ENCODE results near the gene UXS1.
A peak's percentile ranks its signal among the peaks of the same experiment; 100 is the strongest.
"Not testable (repeated sequence)": the region's sequence is repeated elsewhere in the genome, so short reads cannot be mapped to it uniquely, and the experiment has no call there.

Gene UXS1

GRCh38 chr2:106219813-106220212, 25.7 kb upstream of the UXS1 start:
- Histone ChIP-seq H3K9me3 (ENCODE audit: insufficient read depth, low read length) (no peaks in the 10 kb centered on the region), H3K4me3 (ENCODE audit: insufficient read length, low read depth) (no peak overlapping the region), H3K27me3 (ENCODE audit: insufficient read depth, insufficient read length) (no peaks in the 10 kb centered on the region), H3K36me3 (ENCODE audit: insufficient read depth, insufficient read length, low read length) (no peaks in the 10 kb centered on the region), H3K9ac (ENCODE audit: insufficient read length, low read depth) (no peak overlapping the region), H3K4me1 (ENCODE audit: insufficient read depth, insufficient read length) (no peaks in the 10 kb centered on the region)
- no peak for TF ChIP-seq YY1 (IDR thresholded peaks at IDR 0.05; ENCODE audit: insufficient read depth, insufficient read length)
- TF ChIP-seq SUZ12 (IDR thresholded peaks at IDR 0.05; ENCODE audit: extremely low read depth, insufficient read depth, insufficient read length): no peak
- TF ChIP-seq ZNF274 (IDR thresholded peaks at IDR 0.05; ENCODE audit: low read depth, low read length): no peak
- DNase-seq (ENCODE audit: low read depth, low spot score): no peak

GRCh38 chr2:106219157-106219556, 25.1 kb upstream of the UXS1 start:
- not testable (repeated sequence) for H3K4me1 ChIP-seq (ENCODE audit: insufficient read depth, insufficient read length); H3K27me3 ChIP-seq (ENCODE audit: insufficient read depth, insufficient read length); H3K36me3 ChIP-seq (ENCODE audit: insufficient read depth, insufficient read length, low read length); DNase-seq (ENCODE audit: low read depth, low spot score); H3K9me3 ChIP-seq (ENCODE audit: insufficient read depth, low read length); H3K4me3 ChIP-seq (ENCODE audit: insufficient read length, low read depth); H3K9ac ChIP-seq (ENCODE audit: insufficient read length, low read depth)

- H3K4me3 ChIP-seq (ENCODE audit: insufficient read length, low read depth): no peak overlapping the region
- H3K36me3 ChIP-seq (ENCODE audit: insufficient read depth, insufficient read length, low read length): no peaks in the 10 kb centered on the region
- no peaks in the 10 kb centered on the region for H3K4me1 ChIP-seq (ENCODE audit: insufficient read depth, insufficient read length)
- H3K9me3 ChIP-seq (ENCODE audit: insufficient read depth, low read length): peaks cover 26% of the 10 kb centered on the region
- DNase-seq (ENCODE audit: low read depth, low spot score): no peak
- no peaks in the 10 kb centered on the region for H3K27me3 ChIP-seq (ENCODE audit: insufficient read depth, insufficient read length)
- TF ChIP-seq SUZ12 (IDR thresholded peaks at IDR 0.05; ENCODE audit: extremely low read depth, insufficient read depth, insufficient read length): no peak
- no peak for TF ChIP-seq YY1 (IDR thresholded peaks at IDR 0.05; ENCODE audit: insufficient read depth, insufficient read length)
- no peak for TF ChIP-seq ZNF274 (IDR thresholded peaks at IDR 0.05; ENCODE audit: low read depth, low read length)
- no peak overlapping the region for H3K9ac ChIP-seq (ENCODE audit: insufficient read length, low read depth)
Measured at GRCh38 chr2:106208874-106209273, 14.8 kb upstream of the UXS1 start.

- H3K36me3 ChIP-seq (ENCODE audit: insufficient read depth, insufficient read length, low read length): no peaks in the 10 kb centered on the region
- H3K27me3 ChIP-seq (ENCODE audit: insufficient read depth, insufficient read length): no peaks in the 10 kb centered on the region
- TF ChIP-seq SUZ12 (IDR thresholded peaks at IDR 0.05; ENCODE audit: extremely low read depth, insufficient read depth, insufficient read length) (no peak), YY1 (IDR thresholded peaks at IDR 0.05; ENCODE audit: insufficient read depth, insufficient read length) (no peak), ZNF274 (IDR thresholded peaks at IDR 0.05; ENCODE audit: low read depth, low read length) (no peak)
- no peak overlapping the region for H3K4me3 ChIP-seq (ENCODE audit: insufficient read length, low read depth)
- DNase-seq (ENCODE audit: low read depth, low spot score): no peak
- H3K4me1 ChIP-seq (ENCODE audit: insufficient read depth, insufficient read length): no peaks in the 10 kb centered on the region
- no peak overlapping the region for H3K9ac ChIP-seq (ENCODE audit: insufficient read length, low read depth)
- peaks cover 26% of the 10 kb centered on the region for H3K9me3 ChIP-seq (ENCODE audit: insufficient read depth, low read length)
Measured at GRCh38 chr2:106208399-106208798, 14.3 kb upstream of the UXS1 start.

- peaks cover 26% of the 10 kb centered on the region for H3K9me3 ChIP-seq (ENCODE audit: insufficient read depth, low read length)
- no peak for TF ChIP-seq YY1 (IDR thresholded peaks at IDR 0.05; ENCODE audit: insufficient read depth, insufficient read length)
- TF ChIP-seq ZNF274 (IDR thresholded peaks at IDR 0.05; ENCODE audit: low read depth, low read length): peak; percentile 82
- TF ChIP-seq SUZ12 (IDR thresholded peaks at IDR 0.05; ENCODE audit: extremely low read depth, insufficient read depth, insufficient read length): no peak
- no peak overlapping the region for H3K9ac ChIP-seq (ENCODE audit: insufficient read length, low read depth)
- H3K4me3 ChIP-seq (ENCODE audit: insufficient read length, low read depth): no peak overlapping the region
- H3K36me3 ChIP-seq (ENCODE audit: insufficient read depth, insufficient read length, low read length): no peaks in the 10 kb centered on the region
- H3K27me3 ChIP-seq (ENCODE audit: insufficient read depth, insufficient read length): no peaks in the 10 kb centered on the region
- DNase-seq (ENCODE audit: low read depth, low spot score): no peak
- no peaks in the 10 kb centered on the region for H3K4me1 ChIP-seq (ENCODE audit: insufficient read depth, insufficient read length)
Measured at GRCh38 chr2:106207246-106207645, 13.1 kb upstream of the UXS1 start.

- H3K36me3 ChIP-seq (ENCODE audit: insufficient read depth, insufficient read length, low read length): no peaks in the 10 kb centered on the region
- H3K9ac ChIP-seq (ENCODE audit: insufficient read length, low read depth): no peak overlapping the region
- DNase-seq (ENCODE audit: low read depth, low spot score): no peak
- H3K4me1 ChIP-seq (ENCODE audit: insufficient read depth, insufficient read length): no peaks in the 10 kb centered on the region
- H3K9me3 ChIP-seq (ENCODE audit: insufficient read depth, low read length): peaks cover 26% of the 10 kb centered on the region
- no peak for TF ChIP-seq SUZ12 (IDR thresholded peaks at IDR 0.05; ENCODE audit: extremely low read depth, insufficient read depth, insufficient read length)
- no peak for TF ChIP-seq ZNF274 (IDR thresholded peaks at IDR 0.05; ENCODE audit: low read depth, low read length)
- no peak for TF ChIP-seq YY1 (IDR thresholded peaks at IDR 0.05; ENCODE audit: insufficient read depth, insufficient read length)
- H3K27me3 ChIP-seq (ENCODE audit: insufficient read depth, insufficient read length): no peaks in the 10 kb centered on the region
- H3K4me3 ChIP-seq (ENCODE audit: insufficient read length, low read depth): no peak overlapping the region
Measured at GRCh38 chr2:106205488-106205887, 11.4 kb upstream of the UXS1 start.

- not testable (repeated sequence) for H3K4me1 ChIP-seq (ENCODE audit: insufficient read depth, insufficient read length); H3K36me3 ChIP-seq (ENCODE audit: insufficient read depth, insufficient read length, low read length); H3K4me3 ChIP-seq (ENCODE audit: insufficient read length, low read depth); DNase-seq (ENCODE audit: low read depth, low spot score); H3K27me3 ChIP-seq (ENCODE audit: insufficient read depth, insufficient read length); H3K9ac ChIP-seq (ENCODE audit: insufficient read length, low read depth)
- peaks cover 26% of the 10 kb centered on the region for H3K9me3 ChIP-seq (ENCODE audit: insufficient read depth, low read length)
Measured at GRCh38 chr2:106204551-106204950, 10.4 kb upstream of the UXS1 start.

GRCh38 chr2:106201661-106202060, 7.6 kb upstream of the UXS1 start:
- DNase-seq (ENCODE audit: low read depth, low spot score): no peak
- no peaks in the 10 kb centered on the region for H3K27me3 ChIP-seq (ENCODE audit: insufficient read depth, insufficient read length)
- H3K9ac ChIP-seq (ENCODE audit: insufficient read length, low read depth): no peak overlapping the region
- no peaks in the 10 kb centered on the region for H3K4me1 ChIP-seq (ENCODE audit: insufficient read depth, insufficient read length)
- no peaks in the 10 kb centered on the region for H3K36me3 ChIP-seq (ENCODE audit: insufficient read depth, insufficient read length, low read length)
- TF ChIP-seq SUZ12 (IDR thresholded peaks at IDR 0.05; ENCODE audit: extremely low read depth, insufficient read depth, insufficient read length) (no peak), YY1 (IDR thresholded peaks at IDR 0.05; ENCODE audit: insufficient read depth, insufficient read length) (no peak), ZNF274 (IDR thresholded peaks at IDR 0.05; ENCODE audit: low read depth, low read length) (no peak)
- peaks cover 7% of the 10 kb centered on the region for H3K9me3 ChIP-seq (ENCODE audit: insufficient read depth, low read length)
- no peak overlapping the region for H3K4me3 ChIP-seq (ENCODE audit: insufficient read length, low read depth)

Measured in NT2/D1 (cell line).